ENCODE results near the gene MAGOH.
A peak's percentile ranks its signal among the peaks of the same experiment; 100 is the strongest.
"Not testable (repeated sequence)": the region's sequence is repeated elsewhere in the genome, so short reads cannot be mapped to it uniquely, and the experiment has no call there.

The MAGOH gene

GRCh38 chr1:53238197-53239155 lies at the start of gene MAGOH:
MAGOH (minus strand) TSS chr1:53238518; CDS start chr1:53238448, 70 bp downstream.
- peak; percentile 90 to 93 for DNase-seq

- no peak for DNase-seq
Observed at GRCh38 chr1:53286955-53287354, 48.6 kb upstream of the MAGOH start.

- DNase-seq, result no peak
Observed at GRCh38 chr1:53285969-53286760, 47.8 kb upstream of the MAGOH start.

- DNase-seq, result no peak
Observed at GRCh38 chr1:53285546-53285945, 47.2 kb upstream of the MAGOH start.

- DNase-seq, result no peak
Observed at GRCh38 chr1:53284224-53285020, 46.1 kb upstream of the MAGOH start.

GRCh38 chr1:53283156-53283555 lies 44.8 kb upstream of the MAGOH start:
- not testable (repeated sequence) for DNase-seq

GRCh38 chr1:53281133-53281532 lies 42.8 kb upstream of the MAGOH start:
- DNase-seq, result no peak

GRCh38 chr1:53280496-53280895 lies 42.2 kb upstream of the MAGOH start:
- DNase-seq, result no peak

- DNase-seq, result no peak
Observed at GRCh38 chr1:53279296-53280200, 41.2 kb upstream of the MAGOH start.

GRCh38 chr1:53278298-53278725 lies 40.0 kb upstream of the MAGOH start:
- DNase-seq, result peak; percentile 14 to 51

GRCh38 chr1:53277326-53277725 lies 39.0 kb upstream of the MAGOH start:
- DNase-seq, result no peak

GRCh38 chr1:53276902-53277281 lies 38.6 kb upstream of the MAGOH start:
- no peak for DNase-seq

- no peak for DNase-seq
Observed at GRCh38 chr1:53276153-53276901, 38.0 kb upstream of the MAGOH start.

- DNase-seq, result no peak
Observed at GRCh38 chr1:53275566-53275965, 37.2 kb upstream of the MAGOH start.

GRCh38 chr1:53274541-53275185 lies 36.3 kb upstream of the MAGOH start:
- no peak for DNase-seq

- no peak for DNase-seq
Observed at GRCh38 chr1:53274026-53274425, 35.7 kb upstream of the MAGOH start.

- DNase-seq, result no peak
Observed at GRCh38 chr1:53273526-53273925, 35.2 kb upstream of the MAGOH start.

- DNase-seq, result no peak
Observed at GRCh38 chr1:53272349-53272748, 34.0 kb upstream of the MAGOH start.

GRCh38 chr1:53271446-53272090 lies 33.2 kb upstream of the MAGOH start:
- DNase-seq, result no peak

- DNase-seq, result no peak
Observed at GRCh38 chr1:53270873-53271272, 32.6 kb upstream of the MAGOH start.

All from AML-193 (cell line).